GM15510 (cell line): Measurements from ENCODE around the gene EZH2.

Experiments used
- POLR2A ChIP-seq: IDR thresholded peaks from 3 replicates; pipeline ENCODE4 v1.6.1; 2011; ENCODE audit warnings: borderline replicate concordance; ENCODE audit not compliant: insufficient read length; ENCODE audit errors: extremely low read depth

Gene EZH2

DNA sequence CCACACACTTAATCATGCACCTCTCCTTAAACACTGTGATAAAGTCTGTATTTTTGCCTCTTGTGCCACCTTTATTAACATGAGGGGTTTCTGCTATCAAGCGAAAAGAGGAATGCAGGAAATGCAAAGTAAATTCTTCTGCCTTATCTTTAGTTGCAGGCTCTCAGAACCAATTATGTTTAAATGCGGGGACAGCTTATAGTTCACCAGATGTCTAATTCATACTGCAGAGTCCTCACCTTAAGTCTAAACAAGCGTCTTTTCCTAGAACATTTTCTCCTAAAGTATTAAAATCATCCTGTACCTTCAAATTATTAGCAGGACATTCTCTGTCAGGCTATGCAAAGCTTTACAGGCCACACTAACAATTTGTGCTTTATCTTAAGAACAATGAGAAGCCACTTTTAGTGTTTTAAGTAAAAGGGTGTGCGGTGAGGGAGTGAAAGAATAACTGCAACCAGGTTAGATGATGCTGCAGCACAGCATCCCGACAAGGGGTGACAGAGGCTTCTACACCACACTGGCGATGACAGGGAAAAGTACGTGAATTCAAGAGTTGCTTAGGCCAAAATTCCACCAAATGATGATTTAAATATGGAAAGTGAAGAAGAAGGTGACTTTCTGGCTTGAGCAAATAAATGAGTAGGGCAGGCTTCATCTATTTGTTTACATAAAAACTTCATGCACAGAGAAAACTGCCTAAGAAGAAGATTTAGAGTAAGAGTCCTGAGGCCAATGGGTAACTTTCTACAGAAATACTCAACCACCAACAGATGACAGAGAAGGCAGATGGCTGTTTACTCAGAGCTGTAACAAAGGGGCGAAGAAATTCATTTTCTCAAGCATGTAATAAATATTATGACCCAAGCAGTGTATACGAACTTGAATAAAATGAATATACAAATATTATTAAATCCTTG is 36.0 kb downstream of the EZH2 start:
- no peak for TF ChIP-seq POLR2A

DNA sequence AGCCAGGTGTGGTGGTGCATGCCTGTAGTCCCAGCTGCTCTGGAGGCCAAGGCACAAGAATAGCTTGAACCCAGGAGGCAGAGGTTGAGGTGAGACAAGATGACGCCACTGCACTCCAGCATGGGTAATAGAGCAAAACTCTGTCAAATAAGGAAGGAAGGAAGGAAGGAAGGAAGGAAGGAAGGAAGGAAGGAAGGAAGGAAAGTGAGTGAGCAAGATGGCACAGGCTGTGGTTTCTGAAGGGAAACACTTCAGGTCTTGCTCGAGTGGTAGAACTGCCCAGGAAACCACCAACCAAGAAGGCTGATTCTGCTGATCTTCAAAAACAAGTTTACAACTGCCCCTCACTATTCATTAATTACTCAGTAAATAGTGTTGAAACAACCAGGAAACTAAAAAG is 45.2 kb downstream of the EZH2 start:
- no peak for TF ChIP-seq POLR2A

DNA sequence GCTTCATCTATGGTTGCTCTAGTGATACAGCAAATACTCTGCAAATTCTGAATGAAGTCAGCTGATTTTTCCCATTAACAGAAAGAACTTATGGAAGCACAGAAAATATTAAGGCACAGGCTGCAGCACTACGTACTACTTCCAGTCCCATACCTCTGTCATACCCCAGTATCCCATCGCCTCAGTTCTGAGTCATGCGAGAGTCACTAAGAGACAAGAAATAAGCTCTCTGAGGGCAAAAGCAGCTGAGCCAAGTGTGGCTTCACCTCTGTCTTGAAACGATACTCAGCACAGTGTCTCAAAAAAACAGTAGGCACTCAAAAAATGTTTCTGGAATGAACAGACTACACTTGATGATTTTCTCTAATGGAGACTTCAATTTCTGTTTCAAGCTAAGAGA is 48.2 kb downstream of the EZH2 start:
- no peak for TF ChIP-seq POLR2A

DNA sequence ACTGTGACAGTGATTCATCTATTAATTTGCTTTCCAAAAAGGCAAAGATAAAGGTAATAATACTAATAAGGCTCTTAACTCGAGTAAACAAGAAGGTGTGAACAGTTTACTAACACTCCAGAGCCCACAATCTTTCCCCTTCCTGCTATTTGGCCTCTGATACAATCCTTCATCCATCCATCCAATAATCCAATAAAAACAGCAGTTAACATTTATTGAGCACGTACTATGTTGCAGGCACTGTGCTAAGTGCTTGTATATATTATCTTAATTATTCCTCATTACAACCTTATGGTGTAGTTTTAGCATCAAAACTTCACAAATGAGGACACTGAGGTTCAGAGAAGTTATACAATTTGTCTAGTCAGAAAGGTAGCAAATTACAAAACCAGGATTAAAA is 49.5 kb downstream of the EZH2 start:
- TF ChIP-seq POLR2A: no peak

DNA sequence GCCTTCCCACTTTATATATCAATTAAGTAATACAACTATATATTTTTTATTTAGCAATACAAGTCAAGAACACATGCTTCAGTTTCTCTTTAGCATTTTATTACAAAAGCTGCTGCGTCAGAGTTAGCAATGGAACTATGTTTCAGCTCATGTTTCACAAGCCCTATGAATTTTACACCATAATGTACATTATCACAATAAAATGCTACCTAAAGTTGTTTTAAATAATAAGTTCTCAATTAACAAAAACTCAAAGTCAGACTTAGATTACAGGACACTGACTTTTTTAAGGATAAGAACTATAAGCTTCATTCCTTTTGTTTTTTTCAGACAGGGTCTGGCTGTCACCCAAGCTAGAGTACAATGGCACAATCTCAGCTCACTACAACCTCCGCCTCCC is 52.3 kb downstream of the EZH2 start:
- TF ChIP-seq POLR2A: no peak

DNA sequence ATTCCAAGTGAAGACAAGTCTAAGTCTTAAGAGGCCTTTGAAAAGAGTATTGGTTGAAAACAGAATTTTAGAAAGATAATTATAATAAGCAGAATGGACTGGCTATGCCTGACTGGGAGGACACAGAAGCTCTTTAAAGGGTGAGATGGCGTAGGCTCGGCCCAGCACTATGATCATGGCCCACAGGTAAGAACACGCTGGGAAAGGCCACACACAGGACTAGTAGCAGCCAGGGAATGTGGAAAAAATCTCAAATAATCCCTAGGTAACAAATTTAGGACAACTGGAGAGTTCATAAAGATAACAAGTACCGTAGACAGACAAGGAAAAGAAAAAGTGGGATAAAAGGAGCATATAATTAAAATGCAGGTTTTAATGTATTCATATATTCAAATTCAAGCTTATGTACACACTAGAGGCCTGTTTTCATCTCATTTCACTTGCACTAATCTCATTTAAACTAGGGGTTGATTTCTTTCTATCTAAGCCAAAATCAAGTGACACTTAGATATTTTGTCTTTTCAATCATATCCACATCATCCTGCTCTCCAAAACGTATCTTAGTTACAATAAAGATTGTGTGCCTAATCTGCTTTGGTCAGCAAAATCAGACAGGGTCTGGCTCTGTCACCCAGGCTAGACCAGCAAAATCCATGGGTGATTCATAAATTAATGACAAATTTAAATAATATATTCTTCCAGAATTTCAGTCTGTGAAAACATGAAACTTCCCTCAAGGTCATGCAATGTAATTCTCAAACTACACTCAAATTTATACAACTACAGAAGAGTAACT is 53.0 kb downstream of the EZH2 start:
- no peak for TF ChIP-seq POLR2A

DNA sequence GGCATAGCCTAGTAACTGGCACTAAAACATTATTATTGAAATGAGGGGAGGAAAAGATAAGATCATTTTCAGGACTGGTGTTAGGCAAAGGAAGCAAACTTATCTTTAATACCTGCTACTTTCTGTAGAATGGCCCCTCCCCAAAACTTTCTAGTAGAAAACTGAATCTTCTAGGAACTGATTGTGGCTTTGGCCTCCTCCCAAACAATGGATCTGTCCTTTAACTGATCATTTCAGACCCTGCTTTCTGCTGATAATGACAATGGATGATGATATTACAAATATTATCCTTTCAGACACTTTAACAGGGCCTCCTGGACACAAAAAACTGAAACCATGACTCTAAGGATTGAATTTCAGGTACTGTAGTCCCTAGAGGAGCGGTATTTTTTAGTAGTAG is 55.1 kb downstream of the EZH2 start:
- TF ChIP-seq POLR2A: no peak

DNA sequence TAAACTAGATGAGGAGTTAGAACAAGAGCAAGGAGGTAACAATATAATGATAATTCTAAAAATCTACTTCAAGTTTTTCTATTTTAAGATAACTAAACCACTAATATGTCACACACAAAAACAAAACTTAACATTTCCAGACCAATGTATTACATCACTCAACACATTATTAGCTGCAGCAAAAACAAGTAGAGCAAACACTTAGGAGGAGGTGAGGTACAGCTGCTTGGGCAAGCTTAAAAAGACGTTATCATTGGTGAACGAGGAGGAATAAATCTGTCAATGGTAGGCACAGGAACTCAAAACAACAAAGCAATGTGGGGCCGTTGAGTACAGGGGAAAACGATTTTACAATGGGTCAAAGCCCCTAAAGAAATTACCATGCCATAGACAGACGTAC is 58.8 kb downstream of the EZH2 start:
- no peak for TF ChIP-seq POLR2A

DNA sequence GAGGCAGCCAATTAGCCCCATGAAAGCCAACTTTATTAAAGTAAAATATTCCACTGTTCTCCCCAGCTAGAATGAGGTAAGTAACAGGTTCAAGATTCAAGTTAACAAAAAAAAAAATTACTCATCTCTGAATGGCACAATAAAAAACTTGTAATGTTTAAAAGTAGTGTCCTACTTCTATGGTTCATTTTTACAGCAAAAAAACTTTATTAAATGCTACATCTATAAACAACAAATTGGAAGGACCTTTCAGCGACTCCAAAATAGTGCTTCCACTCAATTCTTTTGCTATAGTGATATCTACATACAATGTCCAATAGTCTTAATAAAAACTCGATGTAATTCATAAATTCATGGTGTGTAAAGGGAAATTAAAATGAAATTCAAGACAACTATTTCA is 59.2 kb downstream of the EZH2 start:
- no peak for TF ChIP-seq POLR2A

DNA sequence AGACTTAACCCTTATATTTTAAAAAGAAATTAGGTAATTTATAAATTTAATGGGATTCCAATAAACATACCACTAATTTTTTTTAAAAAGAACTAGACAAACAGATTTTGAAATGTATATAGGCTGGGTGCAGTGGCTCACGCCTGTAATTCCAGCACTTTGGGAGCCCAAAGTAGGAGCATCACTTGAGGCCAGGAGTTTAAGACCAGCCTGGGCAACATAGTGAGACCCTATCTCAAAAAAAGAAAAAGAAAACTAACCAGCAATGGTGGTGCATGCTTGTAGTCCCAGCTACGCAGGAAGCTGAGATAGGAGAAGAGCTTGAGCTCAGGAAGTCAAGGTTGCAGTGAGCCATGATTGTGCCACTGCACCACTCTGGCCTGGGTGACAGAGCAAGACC is 62.7 kb downstream of the EZH2 start:
- TF ChIP-seq POLR2A: no peak

DNA sequence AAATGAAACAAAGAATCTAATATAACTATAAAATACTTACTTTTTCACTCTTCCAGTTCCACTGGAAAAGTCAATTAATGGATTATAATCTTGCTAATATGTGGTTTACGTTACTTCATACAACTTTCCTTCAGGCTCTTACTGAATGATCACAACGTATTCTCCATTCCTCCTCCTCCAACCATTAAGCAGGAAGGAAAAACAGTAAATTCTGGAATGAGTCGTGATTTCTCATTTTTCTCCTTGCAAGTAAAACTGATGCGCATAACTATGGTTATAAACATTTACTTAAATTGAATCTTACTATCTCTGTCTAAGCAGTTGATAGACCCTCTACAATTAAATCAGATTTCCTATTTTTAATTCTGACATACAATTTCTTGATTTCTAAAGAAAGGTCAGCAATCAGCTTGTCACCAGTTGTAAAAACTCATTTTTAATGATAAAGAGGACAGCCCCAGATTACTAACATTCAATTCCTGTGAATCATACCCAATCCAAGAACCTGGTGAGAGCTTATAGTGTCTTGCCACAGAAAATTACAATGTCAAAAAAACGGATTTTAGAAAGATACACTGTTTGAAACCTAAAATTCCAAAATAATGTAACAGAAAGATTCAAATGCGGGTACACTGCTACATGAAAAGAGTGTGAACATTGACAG is 64.3 kb downstream of the EZH2 start:
- TF ChIP-seq POLR2A: no peak

DNA sequence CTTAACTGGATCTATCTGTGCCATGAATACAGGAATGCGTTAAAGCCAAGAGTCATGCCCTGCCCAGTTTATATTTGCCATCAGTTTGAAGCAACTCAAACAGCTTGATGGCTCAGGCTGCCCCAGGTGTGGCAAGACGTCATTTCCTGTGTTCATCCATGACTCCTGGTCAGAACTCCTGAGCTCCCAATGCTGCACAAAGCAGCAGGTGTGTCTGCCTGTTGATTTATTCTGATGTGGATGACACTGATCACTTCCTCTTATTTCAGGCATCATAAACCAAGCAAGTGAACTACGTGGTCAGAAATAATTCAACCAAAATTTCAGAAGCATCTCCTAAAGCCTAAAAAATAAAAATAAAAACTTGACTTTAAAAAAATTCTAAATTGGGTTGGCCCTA is 68.5 kb downstream of the EZH2 start:
- TF ChIP-seq POLR2A: no peak

DNA sequence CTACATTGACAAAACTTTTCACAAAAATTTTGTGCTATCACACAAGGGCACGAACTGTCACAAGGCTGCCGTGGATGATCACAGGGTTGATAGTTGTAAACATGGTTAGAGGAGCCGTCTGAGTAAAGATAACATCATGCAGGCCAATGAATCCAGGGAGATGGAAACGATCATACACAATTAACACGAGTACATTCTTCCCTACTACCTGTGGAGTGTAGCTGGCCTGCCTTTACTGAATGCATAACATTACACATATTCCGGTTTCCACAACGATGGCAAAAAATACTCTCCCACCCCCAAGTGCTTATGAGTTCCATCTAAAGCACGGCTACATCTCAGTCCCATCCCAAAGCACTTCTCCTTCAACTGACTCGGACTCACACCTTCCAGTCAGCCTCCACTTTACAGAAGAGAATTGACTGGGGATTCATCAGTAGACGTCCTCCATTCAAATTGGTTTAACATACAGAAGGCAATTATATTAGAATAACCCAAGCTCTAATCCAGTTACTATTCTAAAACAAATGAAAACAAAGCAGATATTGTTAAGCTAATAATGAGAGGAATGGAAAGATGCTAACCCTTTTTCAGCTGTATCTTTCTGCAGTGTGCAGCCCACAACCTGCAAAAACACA is 69.0 kb downstream of the EZH2 start:
- no peak for TF ChIP-seq POLR2A

DNA sequence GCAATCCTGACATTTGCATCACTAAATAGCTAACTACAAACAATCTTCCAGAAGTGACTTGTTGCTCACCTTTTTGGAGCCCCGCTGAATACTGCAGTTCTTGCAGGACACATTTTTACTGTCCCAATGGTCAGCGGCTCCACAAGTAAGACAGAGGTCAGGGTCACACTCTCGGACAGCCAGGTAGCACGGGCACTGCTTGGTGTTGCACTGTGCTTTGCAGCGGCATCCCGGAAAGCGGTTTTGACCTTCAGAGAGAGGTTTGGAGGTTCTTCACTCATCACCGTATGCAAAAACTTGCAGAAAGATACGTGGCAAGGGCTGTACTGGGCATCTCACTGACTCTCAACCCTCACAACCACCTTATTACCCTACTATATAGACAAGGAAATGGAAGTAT is 70.2 kb downstream of the EZH2 start:
- TF ChIP-seq POLR2A: no peak

DNA sequence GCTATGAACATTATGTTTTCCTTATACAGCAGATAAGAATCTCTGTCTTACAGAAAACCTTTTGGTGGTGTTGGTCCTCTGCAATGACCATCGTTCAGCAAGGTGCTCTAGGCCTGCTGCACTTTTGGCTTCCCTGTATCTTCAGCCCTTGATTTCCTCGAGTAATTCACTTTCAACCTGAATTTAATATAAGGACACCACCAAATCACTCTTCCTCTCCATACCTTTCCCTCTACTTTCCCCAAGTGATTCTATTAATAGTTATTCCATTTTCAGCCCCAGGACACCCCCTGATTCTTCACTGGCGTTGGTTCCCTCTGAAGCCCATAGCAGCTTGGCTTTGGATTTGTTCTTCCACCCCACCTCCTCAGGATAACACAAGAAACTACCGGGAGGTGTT is 72.2 kb downstream of the EZH2 start:
- no peak for TF ChIP-seq POLR2A
